ENCODE results near the gene PLAAT3. TPM values are rescaled to one million over a fixed set of nuclear protein-coding genes. Genes with fewer than 3 reads are reported as not detected.
"Not testable (repeated sequence)": the region's sequence is repeated elsewhere in the genome, so short reads cannot be mapped to it uniquely, and the experiment has no call there.

PLAAT3 gene
- total and polyA plus RNA-seq, 7 experiments from 2014 or later = 0.92 to 10.3 (median 2.0) TPM

DNA sequence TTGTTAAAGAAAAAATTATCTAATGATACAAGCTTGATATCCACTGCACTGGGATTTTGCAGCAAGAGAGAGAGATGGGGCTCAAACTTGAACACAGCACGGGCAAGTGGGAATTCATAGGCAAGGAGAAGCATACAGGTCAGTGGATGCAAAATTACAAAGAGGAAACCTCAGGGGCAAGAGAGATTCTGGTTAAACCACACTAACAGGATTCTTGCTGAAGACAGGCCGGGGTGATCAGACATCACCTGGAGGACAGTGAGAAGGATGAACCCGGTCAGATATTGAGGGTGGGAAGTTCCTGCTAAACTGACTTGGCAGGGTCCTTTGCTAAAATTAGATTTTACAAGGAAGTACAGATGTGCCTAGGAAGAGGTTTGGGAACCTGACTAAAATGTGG lies 80.2 kb downstream of the PLAAT3 start:
- Mint-ChIP-seq H3K4me3 (peak overlapping the region; percentile 0 to 71 (median 42)), H3K9me3 (no peaks in the 10 kb centered on the region), H3K27me3 (no peaks in the 10 kb centered on the region), H3K27ac (peak overlapping the region; percentile 56 to 96 (median 81)), H3K36me3 (peaks cover 0 to 8% (median 0%) of the 10 kb centered on the region in 5 donors), H3K4me1 (peaks cover 50 to 92% (median 87%) of the 10 kb centered on the region in 7 donors)
- POLR2A ChIA-PET = interaction anchor here (1.0 to 10.4 kb wide), 5 partner anchors 9 to 27 kb away, joined by 3 to 172 read pairs (median 3); no protein-coding TSS in a partner anchor
- ATAC-seq (no peak), DNase-seq (no peak)
- H3K9me3 ChIP-seq (ENCODE audit: control insufficient read depth in 2 of 3, low read length in 3 of 3) = no peaks in the 10 kb centered on the region
- H3K27ac ChIP-seq (ENCODE audit: low read depth, low read length) = no peak overlapping the region
- H3K4me1 ChIP-seq (ENCODE audit: control insufficient read depth in 2 of 2, insufficient read depth in 2 of 2, low read length in 2 of 2) = peaks cover 70 to 81% of the 10 kb centered on the region in 2 donors
- no peaks in the 10 kb centered on the region for H3K27me3 ChIP-seq (ENCODE audit: control insufficient read depth in 2 of 2, insufficient read depth in 2 of 2, low read length in 2 of 2)
- intact Hi-C loops (cut with micrococcal nuclease) = loop anchor here in 1 of 2 donors (5.0 kb wide), 1 partner anchor 78 kb away; the partner anchor contains the start of gene PLAAT3
- H3K36me3 ChIP-seq (ENCODE audit: control insufficient read depth in 2 of 3, insufficient read depth in 3 of 3, low read length in 3 of 3) = peaks cover 0 to 2% (median 0%) of the 10 kb centered on the region in 3 experiments
- CTCF ChIA-PET = interaction anchor here (1.8 kb wide), 1 partner anchor 17 kb away, joined by 4 read pairs; no protein-coding TSS in a partner anchor
- H3K4me3 ChIP-seq (ENCODE audit: low read length) = no peak overlapping the region

GRCh38 chr11:63532799-63533475 lies 81.3 kb downstream of the PLAAT3 start:
- DNase-seq = no peak

DNA sequence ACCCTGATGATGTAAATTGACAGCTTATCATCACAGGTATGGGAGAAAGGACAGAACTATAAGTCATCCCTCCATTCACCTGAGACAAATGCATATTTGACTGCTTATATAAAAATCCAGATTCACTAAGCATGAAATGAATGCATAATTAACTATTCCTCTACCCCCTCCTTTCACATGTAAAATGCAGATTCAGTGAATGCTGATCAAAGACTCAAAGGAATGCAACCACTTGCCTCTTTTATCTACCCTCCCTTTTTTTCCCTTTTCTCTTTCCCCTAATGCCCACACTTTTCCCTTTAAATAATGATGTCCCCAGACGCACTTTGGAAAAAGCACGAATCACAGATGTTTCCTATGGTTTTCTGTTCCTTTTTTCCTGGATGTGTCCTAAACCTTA lies 82.1 kb downstream of the PLAAT3 start:
- ChIA-PET CTCF (interaction anchor here (1.4 kb wide), 2 partner anchors 22 to 53 kb away, joined by 5 read pairs; no protein-coding TSS in a partner anchor), POLR2A (interaction anchor here (0.6 to 10.4 kb wide), 10 partner anchors 8 to 1160 kb away, joined by 3 to 172 read pairs (median 5); no protein-coding TSS in a partner anchor)
- Mint-ChIP-seq H3K4me1 (peaks cover 43 to 88% (median 85%) of the 10 kb centered on the region in 7 donors), H3K4me3 (peak overlapping the region; percentile 1 to 78 (median 66)), H3K9me3 (no peaks in the 10 kb centered on the region), H3K27ac (peak overlapping the region; percentile 77 to 96 (median 91)), H3K36me3 (no peaks in the 10 kb centered on the region), H3K27me3 (no peaks in the 10 kb centered on the region)
- ATAC-seq (no peak), DNase-seq (no peak)
- no peaks in the 10 kb centered on the region for H3K9me3 ChIP-seq (ENCODE audit: control insufficient read depth in 2 of 3, low read length in 3 of 3)
- no peaks in the 10 kb centered on the region for H3K27me3 ChIP-seq (ENCODE audit: control insufficient read depth in 2 of 2, insufficient read depth in 2 of 2, low read length in 2 of 2)
- intact Hi-C loops (cut with micrococcal nuclease) = loop anchor here in 1 of 2 donors (5.0 kb wide), 1 partner anchor 80 kb away; the partner anchor contains the start of gene PLAAT3
- H3K4me3 ChIP-seq (ENCODE audit: low read length) = peak overlapping the region; percentile 34
- H3K36me3 ChIP-seq (ENCODE audit: control insufficient read depth in 2 of 3, insufficient read depth in 3 of 3, low read length in 3 of 3) = no peaks in the 10 kb centered on the region
- peaks cover 51 to 66% of the 10 kb centered on the region in 2 donors for H3K4me1 ChIP-seq (ENCODE audit: control insufficient read depth in 2 of 2, insufficient read depth in 2 of 2, low read length in 2 of 2)
- H3K27ac ChIP-seq (ENCODE audit: low read depth, low read length) = peak overlapping the region; percentile 52

More at GRCh38 chr11:63532799-63533475, 81.3 kb downstream of the PLAAT3 start:
- Mint-ChIP-seq H3K36me3 (no peaks in the 10 kb centered on the region), H3K27me3 (no peaks in the 10 kb centered on the region), H3K4me1 (peaks cover 42 to 89% (median 84%) of the 10 kb centered on the region in 7 donors), H3K9me3 (no peaks in the 10 kb centered on the region), H3K4me3 (peak overlapping the region in 8 of 10 donors; percentile 12 to 71 (median 50)), H3K27ac (peak overlapping the region in 8 of 9 donors; percentile 14 to 96 (median 84))
- Histone ChIP-seq H3K9me3 (ENCODE audit: control insufficient read depth in 2 of 3, low read length in 3 of 3) (no peaks in the 10 kb centered on the region), H3K36me3 (ENCODE audit: control insufficient read depth in 2 of 3, insufficient read depth in 3 of 3, low read length in 3 of 3) (no peaks in the 10 kb centered on the region), H3K27ac (ENCODE audit: low read depth, low read length) (peak overlapping the region; percentile 52), H3K27me3 (ENCODE audit: control insufficient read depth in 2 of 2, insufficient read depth in 2 of 2, low read length in 2 of 2) (no peaks in the 10 kb centered on the region), H3K4me1 (ENCODE audit: control insufficient read depth in 2 of 2, insufficient read depth in 2 of 2, low read length in 2 of 2) (peaks cover 58 to 72% of the 10 kb centered on the region in 2 donors), H3K4me3 (ENCODE audit: low read length) (no peak overlapping the region)
- intact Hi-C loops (cut with micrococcal nuclease) = loop anchor here in 1 of 2 donors (5.0 kb wide), 1 partner anchor 79 kb away; the partner anchor contains the start of gene PLAAT3
- ChIA-PET CTCF (interaction anchor here (1.4 to 1.8 kb wide), 3 partner anchors 19 to 54 kb away, joined by 4 to 5 read pairs (median 5); no protein-coding TSS in a partner anchor), POLR2A (interaction anchor here (0.6 to 10.4 kb wide), 8 partner anchors 9 to 146 kb away, joined by 3 to 172 read pairs (median 5); no protein-coding TSS in a partner anchor)
- ATAC-seq = no peak

DNA sequence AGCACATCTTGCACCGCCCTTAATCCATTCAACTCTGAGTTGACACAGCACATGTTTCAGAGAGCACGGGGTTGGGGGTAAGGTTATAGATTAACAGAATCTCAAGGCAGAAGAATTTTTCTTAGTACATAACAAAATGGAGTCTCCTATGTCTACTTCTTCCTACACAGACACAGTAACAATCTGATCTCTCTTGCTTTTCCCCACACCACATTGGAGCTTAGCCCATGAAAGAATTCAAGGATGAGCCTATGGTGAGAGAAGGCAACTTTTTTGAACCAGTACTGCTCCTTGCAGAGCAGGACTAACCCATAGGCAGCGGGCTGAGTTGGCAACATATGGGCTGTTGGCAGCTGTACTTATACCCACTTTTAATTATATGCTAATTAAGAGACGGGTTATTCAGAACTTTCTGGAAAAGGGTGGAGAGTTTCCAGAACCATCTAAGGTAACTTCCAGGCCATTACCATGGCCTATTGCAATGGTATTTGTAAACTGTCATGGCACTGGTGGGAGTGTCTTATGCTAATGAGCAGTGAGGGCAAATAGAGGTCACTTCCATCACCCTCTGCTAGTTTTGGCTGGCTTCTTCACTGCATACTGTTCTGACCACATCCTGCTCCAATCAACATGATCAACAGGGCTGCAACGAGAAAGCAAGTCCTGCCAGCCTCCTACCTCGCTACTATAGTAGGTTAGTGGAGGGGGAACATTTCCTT lies 83.0 kb downstream of the PLAAT3 start:
- POLR2A ChIA-PET = interaction anchor here (0.8 to 10.4 kb wide), 6 partner anchors 7 to 1159 kb away, joined by 3 to 172 read pairs (median 4); no protein-coding TSS in a partner anchor

DNA sequence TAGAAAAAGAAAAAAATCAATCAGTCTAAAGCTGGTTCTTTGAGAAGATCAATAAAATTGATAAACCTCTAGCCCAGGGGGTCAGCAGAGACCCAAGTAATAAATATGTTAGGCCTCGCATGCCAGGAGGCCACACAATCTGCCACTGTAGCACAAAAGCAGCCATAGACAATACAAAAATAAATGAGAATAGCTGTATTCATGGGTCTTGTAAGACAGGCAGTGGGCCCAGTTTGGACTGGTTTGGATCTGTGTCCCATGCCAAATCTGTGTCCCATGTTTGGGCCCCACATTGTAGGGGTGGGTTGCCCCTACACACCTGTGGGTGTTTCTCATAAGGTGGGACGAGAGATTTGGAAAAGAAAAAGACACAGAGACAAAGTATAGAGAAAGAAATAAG lies 84.2 kb downstream of the PLAAT3 start:
- Histone ChIP-seq H3K27me3 (ENCODE audit: control insufficient read depth in 2 of 2, insufficient read depth in 2 of 2, low read length in 2 of 2) (no peaks in the 10 kb centered on the region), H3K9me3 (ENCODE audit: control insufficient read depth in 2 of 3, low read length in 3 of 3) (no peaks in the 10 kb centered on the region), H3K27ac (ENCODE audit: low read depth, low read length) (peak overlapping the region; percentile 41), H3K4me3 (ENCODE audit: low read length) (no peak overlapping the region), H3K4me1 (ENCODE audit: control insufficient read depth in 2 of 2, insufficient read depth in 2 of 2, low read length in 2 of 2) (peaks cover 39 to 52% of the 10 kb centered on the region in 2 donors), H3K36me3 (ENCODE audit: control insufficient read depth in 2 of 3, insufficient read depth in 3 of 3, low read length in 3 of 3) (no peaks in the 10 kb centered on the region)
- ATAC-seq (no peak), DNase-seq (no peak)
- Mint-ChIP-seq H3K27ac (peak overlapping the region; percentile 60 to 90 (median 85)), H3K4me3 (peak overlapping the region in 7 of 10 donors; percentile 17 to 55 (median 39)), H3K27me3 (peaks cover 0 to 2% (median 0%) of the 10 kb centered on the region in 5 donors), H3K36me3 (peaks cover 0 to 2% (median 0%) of the 10 kb centered on the region in 5 donors), H3K9me3 (no peaks in the 10 kb centered on the region), H3K4me1 (peaks cover 35 to 69% (median 67%) of the 10 kb centered on the region in 7 donors)
- intact Hi-C loops (cut with micrococcal nuclease) = loop anchor here (2.0 to 5.0 kb wide), 4 partner anchors 31 to 83 kb away; partner anchors contain the start of gene PLAAT3 (in 1 of the 2)
- ChIA-PET POLR2A (interaction anchor here (1.1 to 2.1 kb wide), 4 partner anchors 9 to 24 kb away, joined by 3 to 7 read pairs (median 4); no protein-coding TSS in a partner anchor), CTCF (interaction anchor here (0.7 to 1.2 kb wide), 5 partner anchors 8 to 117 kb away, joined by 3 to 4 read pairs (median 3); no protein-coding TSS in a partner anchor)

More for the DNA sequence above, 83.0 kb downstream of the PLAAT3 start:
- H3K27ac ChIP-seq (ENCODE audit: low read depth, low read length) = peak overlapping the region; percentile 52
- ATAC-seq = peak; percentile 99
- H3K36me3 Mint-ChIP-seq; H3K9me3 Mint-ChIP-seq; H3K27me3 ChIP-seq (ENCODE audit: control insufficient read depth in 2 of 2, insufficient read depth in 2 of 2, low read length in 2 of 2); H3K36me3 ChIP-seq (ENCODE audit: control insufficient read depth in 2 of 3, insufficient read depth in 3 of 3, low read length in 3 of 3); H3K9me3 ChIP-seq (ENCODE audit: control insufficient read depth in 2 of 3, low read length in 3 of 3); H3K27me3 Mint-ChIP-seq: not testable (repeated sequence)
- H3K4me1 ChIP-seq (ENCODE audit: control insufficient read depth in 2 of 2, insufficient read depth in 2 of 2, low read length in 2 of 2) = peaks cover 51 to 64% of the 10 kb centered on the region in 2 donors
- peak overlapping the region; percentile 52 to 84 (median 72) for H3K4me3 Mint-ChIP-seq
- peak overlapping the region; percentile 34 for H3K4me3 ChIP-seq (ENCODE audit: low read length)
- peaks cover 43 to 81% (median 79%) of the 10 kb centered on the region in 7 donors for H3K4me1 Mint-ChIP-seq
- peak in 8 of 9 donors; percentile 36 to 87 (median 81) for DNase-seq
- intact Hi-C loops (cut with micrococcal nuclease) = loop anchor here (1.0 to 5.0 kb wide), 6 partner anchors 30 to 82 kb away; partner anchors contain the start of gene PLAAT3 (in 1 of the 2)
- H3K27ac Mint-ChIP-seq = peak overlapping the region; percentile 77 to 96 (median 91)
- CTCF ChIA-PET = interaction anchor here (1.4 kb wide), 1 partner anchor 22 kb away, joined by 5 read pairs; no protein-coding TSS in a partner anchor

Data from naive thymus-derived CD4-positive, alpha-beta T cell (primary cell).